Mesothelial cell of epicardium (in vitro differentiated cells): ENCODE data around the gene FRY. TPM values are rescaled to one million over a fixed set of nuclear protein-coding genes. Genes with fewer than 3 reads are reported as not detected.
A peak's percentile ranks its signal among the peaks of the same experiment; 100 is the strongest.

Experiments
- DNase-seq, 2 experiments: peaks; one replicate each; pipeline ENCODE4 v3.0.0; 2021; ENCODE audit warnings: low spot score in 2 of 2; ENCODE audit not compliant: unreplicated experiment in 2 of 2
- H3K27ac Mint-ChIP-seq: 2 replicates; pipeline ENCODE4 v1.8.0; 2021; ENCODE audit warnings: mixed read lengths
- H3K27me3 Mint-ChIP-seq: 2 replicates; pipeline ENCODE4 v1.8.0; 2021; ENCODE audit warnings: low read depth, mixed read lengths
- H3K36me3 Mint-ChIP-seq: 2 replicates; pipeline ENCODE4 v1.8.0; 2021; ENCODE audit warnings: mixed read lengths
- H3K4me1 Mint-ChIP-seq: 2 replicates; pipeline ENCODE4 v1.8.0; 2021; ENCODE audit warnings: mixed read lengths
- H3K4me3 Mint-ChIP-seq: 2 replicates; pipeline ENCODE4 v1.8.0; 2021; ENCODE audit warnings: mild to moderate bottlenecking, moderate library complexity, mixed read lengths
- H3K9me3 Mint-ChIP-seq: 2 replicates; pipeline ENCODE4 v1.8.0; 2021; ENCODE audit warnings: mixed read lengths
- total RNA-seq: library from RNA; stranded (reverse); gene quantifications from 3 replicates; pipeline ENCODE4 v1.2.1, GENCODE V29; 2021
- TF ChIP-seq, protein P1 (sequence below): fragments of 200-600 bp; sonication (generic); IDR thresholded peaks from one replicate; pipeline ENCODE4 v1.5.0; 2021; ENCODE audit warnings: antibody characterized with exemption; ENCODE audit not compliant: unreplicated experiment

Gene FRY
- total RNA-seq, 1 donor from 2014 or later, result 18.1 TPM

DNA sequence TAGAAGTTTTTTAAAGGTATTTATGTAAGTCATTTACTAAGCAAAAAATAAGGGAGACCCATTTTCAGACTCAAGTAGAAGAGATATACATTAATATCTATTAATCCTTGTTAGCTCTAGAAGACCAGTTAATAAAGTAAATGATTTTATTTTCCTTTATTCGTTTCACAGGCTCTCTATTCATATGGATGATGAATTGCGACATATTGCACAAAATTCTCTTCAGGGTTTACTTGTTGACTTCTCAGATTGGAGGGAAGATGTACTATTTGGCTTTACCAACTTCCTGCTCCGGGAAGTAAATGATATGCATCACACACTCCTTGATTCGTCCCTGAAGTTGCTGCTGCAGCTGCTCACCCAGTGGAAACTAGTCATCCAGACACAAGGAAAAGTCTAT is 139.3 kb downstream of the FRY start:
- H3K9me3 Mint-ChIP-seq, result no peaks in the 10 kb centered on the region
- H3K4me1 Mint-ChIP-seq, result peaks cover 32% of the 10 kb centered on the region
- TF ChIP-seq, protein P1, sequence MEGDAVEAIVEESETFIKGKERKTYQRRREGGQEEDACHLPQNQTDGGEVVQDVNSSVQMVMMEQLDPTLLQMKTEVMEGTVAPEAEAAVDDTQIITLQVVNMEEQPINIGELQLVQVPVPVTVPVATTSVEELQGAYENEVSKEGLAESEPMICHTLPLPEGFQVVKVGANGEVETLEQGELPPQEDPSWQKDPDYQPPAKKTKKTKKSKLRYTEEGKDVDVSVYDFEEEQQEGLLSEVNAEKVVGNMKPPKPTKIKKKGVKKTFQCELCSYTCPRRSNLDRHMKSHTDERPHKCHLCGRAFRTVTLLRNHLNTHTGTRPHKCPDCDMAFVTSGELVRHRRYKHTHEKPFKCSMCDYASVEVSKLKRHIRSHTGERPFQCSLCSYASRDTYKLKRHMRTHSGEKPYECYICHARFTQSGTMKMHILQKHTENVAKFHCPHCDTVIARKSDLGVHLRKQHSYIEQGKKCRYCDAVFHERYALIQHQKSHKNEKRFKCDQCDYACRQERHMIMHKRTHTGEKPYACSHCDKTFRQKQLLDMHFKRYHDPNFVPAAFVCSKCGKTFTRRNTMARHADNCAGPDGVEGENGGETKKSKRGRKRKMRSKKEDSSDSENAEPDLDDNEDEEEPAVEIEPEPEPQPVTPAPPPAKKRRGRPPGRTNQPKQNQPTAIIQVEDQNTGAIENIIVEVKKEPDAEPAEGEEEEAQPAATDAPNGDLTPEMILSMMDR, result no peak
- H3K27ac Mint-ChIP-seq, result no peak overlapping the region
- no peaks in the 10 kb centered on the region for H3K27me3 Mint-ChIP-seq
- no peak for DNase-seq
- no peak overlapping the region for H3K4me3 Mint-ChIP-seq
- H3K36me3 Mint-ChIP-seq, result peaks cover 12% of the 10 kb centered on the region

- TF ChIP-seq, protein P1, result no peak
- no peak overlapping the region for H3K27ac Mint-ChIP-seq
- H3K4me1 Mint-ChIP-seq, result peaks cover 27% of the 10 kb centered on the region
- no peak overlapping the region for H3K4me3 Mint-ChIP-seq
- H3K9me3 Mint-ChIP-seq, result no peaks in the 10 kb centered on the region
- DNase-seq, result no peak
- H3K27me3 Mint-ChIP-seq, result no peaks in the 10 kb centered on the region
- peaks cover 12% of the 10 kb centered on the region for H3K36me3 Mint-ChIP-seq
Observed at GRCh38 chr13:32173881-32174280, 142.3 kb downstream of the FRY start.

GRCh38 chr13:32174366-32174765 is 142.8 kb downstream of the FRY start:
- Mint-ChIP-seq H3K27ac (no peak overlapping the region), H3K4me1 (peaks cover 28% of the 10 kb centered on the region), H3K4me3 (no peak overlapping the region), H3K27me3 (no peaks in the 10 kb centered on the region), H3K36me3 (peaks cover 12% of the 10 kb centered on the region), H3K9me3 (no peaks in the 10 kb centered on the region)
- TF ChIP-seq, protein P1, result no peak
- DNase-seq, result no peak

GRCh38 chr13:32175307-32175706 is 143.7 kb downstream of the FRY start:
- Mint-ChIP-seq H3K27ac (peak overlapping the region; percentile 30), H3K27me3 (no peaks in the 10 kb centered on the region), H3K4me1 (peaks cover 34% of the 10 kb centered on the region), H3K4me3 (no peak overlapping the region), H3K36me3 (peaks cover 10% of the 10 kb centered on the region), H3K9me3 (no peaks in the 10 kb centered on the region)
- TF ChIP-seq, protein P1, result no peak
- DNase-seq, result no peak

DNA sequence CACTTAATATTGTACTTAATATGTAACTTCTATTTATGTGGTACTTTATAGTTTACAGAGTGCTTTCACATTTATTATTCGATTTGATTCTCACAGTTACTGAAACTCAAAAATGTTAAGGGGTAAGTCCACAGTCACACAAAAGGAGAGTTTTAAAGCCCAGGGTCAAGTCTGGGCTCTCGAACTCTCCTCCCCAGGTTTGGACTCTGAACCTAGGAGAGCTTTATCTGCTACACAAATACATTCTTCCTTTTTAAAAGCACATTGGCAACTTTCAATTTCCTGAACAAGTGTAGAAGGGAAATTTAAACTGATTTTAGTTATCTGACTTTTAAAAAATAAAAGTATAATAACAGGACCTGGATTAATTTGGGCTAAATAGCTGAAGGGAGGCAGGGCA is 144.4 kb downstream of the FRY start:
- peak overlapping the region; percentile 13 for H3K27ac Mint-ChIP-seq
- TF ChIP-seq, protein P1, result no peak
- no peak for DNase-seq
- no peaks in the 10 kb centered on the region for H3K9me3 Mint-ChIP-seq
- H3K4me3 Mint-ChIP-seq, result no peak overlapping the region
- H3K4me1 Mint-ChIP-seq, result peaks cover 34% of the 10 kb centered on the region
- peaks cover 10% of the 10 kb centered on the region for H3K36me3 Mint-ChIP-seq
- H3K27me3 Mint-ChIP-seq, result no peaks in the 10 kb centered on the region

GRCh38 chr13:32176696-32177095 is 145.1 kb downstream of the FRY start:
- TF ChIP-seq, protein P1, result no peak
- Mint-ChIP-seq H3K4me1 (peaks cover 34% of the 10 kb centered on the region), H3K36me3 (peaks cover 10% of the 10 kb centered on the region), H3K9me3 (no peaks in the 10 kb centered on the region), H3K27ac (no peak overlapping the region), H3K27me3 (no peaks in the 10 kb centered on the region), H3K4me3 (no peak overlapping the region)
- DNase-seq, result no peak
